ENCODE data around the gene FAM135A.
"Not testable (repeated sequence)": the region's sequence is repeated elsewhere in the genome, so short reads cannot be mapped to it uniquely, and the experiment has no call there.

The FAM135A gene

DNA sequence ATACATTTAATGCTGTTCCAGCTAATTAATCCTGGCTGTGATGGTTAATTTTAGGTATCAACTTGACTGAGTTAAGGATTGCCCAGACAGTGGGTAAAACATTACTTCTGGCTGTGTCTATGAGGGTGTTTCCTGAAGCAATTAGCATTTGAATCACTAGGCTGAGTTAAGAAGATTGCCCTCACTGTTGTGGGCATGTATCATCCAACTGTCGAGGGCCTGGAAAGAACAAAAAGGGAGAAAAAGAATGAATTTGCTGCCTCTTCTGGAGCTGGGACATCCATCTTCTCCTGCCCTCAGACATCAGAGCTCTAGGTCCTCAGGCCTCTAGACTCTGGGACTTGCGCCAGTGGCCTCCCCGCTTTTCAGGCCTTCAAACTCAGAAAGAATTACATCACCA, 187.7 kb downstream of the FAM135A start:
- no peak overlapping the region for H3K4me3 ChIP-seq (ENCODE audit: low read depth, low read length)
- ChIA-PET CTCF (interaction anchor here (1.4 kb wide), 1 partner anchor 10 kb away, joined by 3 read pairs; no protein-coding TSS in a partner anchor), POLR2A (no interaction called here)
- no peak for DNase-seq (ENCODE audit: low read depth, low spot score)
- TF ChIP-seq, protein P1, sequence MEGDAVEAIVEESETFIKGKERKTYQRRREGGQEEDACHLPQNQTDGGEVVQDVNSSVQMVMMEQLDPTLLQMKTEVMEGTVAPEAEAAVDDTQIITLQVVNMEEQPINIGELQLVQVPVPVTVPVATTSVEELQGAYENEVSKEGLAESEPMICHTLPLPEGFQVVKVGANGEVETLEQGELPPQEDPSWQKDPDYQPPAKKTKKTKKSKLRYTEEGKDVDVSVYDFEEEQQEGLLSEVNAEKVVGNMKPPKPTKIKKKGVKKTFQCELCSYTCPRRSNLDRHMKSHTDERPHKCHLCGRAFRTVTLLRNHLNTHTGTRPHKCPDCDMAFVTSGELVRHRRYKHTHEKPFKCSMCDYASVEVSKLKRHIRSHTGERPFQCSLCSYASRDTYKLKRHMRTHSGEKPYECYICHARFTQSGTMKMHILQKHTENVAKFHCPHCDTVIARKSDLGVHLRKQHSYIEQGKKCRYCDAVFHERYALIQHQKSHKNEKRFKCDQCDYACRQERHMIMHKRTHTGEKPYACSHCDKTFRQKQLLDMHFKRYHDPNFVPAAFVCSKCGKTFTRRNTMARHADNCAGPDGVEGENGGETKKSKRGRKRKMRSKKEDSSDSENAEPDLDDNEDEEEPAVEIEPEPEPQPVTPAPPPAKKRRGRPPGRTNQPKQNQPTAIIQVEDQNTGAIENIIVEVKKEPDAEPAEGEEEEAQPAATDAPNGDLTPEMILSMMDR (IDR thresholded peaks at IDR 0.05; ENCODE audit: insufficient read depth, low read length, missing control alignments) = no peak

DNA sequence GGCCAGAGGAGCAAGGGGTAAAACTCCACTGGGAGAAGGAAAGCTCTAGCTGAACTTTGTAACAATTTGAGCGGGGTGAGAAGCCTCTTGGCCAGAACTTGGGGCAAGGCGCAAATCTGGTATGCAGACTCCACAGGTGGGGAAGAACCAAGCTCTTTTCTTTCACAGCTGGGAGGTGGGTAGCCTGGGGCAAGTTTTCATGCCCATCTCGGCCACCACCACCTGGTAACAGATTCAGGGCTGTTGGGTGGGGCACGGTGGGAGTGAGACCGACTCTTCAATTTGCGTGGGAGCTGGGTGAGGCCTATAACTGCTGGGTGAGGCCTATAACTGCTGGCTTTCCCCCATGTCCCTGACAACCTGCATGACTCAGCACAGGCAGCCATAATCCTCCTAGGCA, 190.9 kb downstream of the FAM135A start:
- H3K4me3 ChIP-seq (ENCODE audit: low read depth, low read length) = no peak overlapping the region
- TF ChIP-seq, protein P1 (IDR thresholded peaks at IDR 0.05; ENCODE audit: insufficient read depth, low read length, missing control alignments) = no peak
- DNase-seq (ENCODE audit: low read depth, low spot score) = no peak
- ChIA-PET POLR2A (no interaction called here), CTCF (no interaction called here)

DNA sequence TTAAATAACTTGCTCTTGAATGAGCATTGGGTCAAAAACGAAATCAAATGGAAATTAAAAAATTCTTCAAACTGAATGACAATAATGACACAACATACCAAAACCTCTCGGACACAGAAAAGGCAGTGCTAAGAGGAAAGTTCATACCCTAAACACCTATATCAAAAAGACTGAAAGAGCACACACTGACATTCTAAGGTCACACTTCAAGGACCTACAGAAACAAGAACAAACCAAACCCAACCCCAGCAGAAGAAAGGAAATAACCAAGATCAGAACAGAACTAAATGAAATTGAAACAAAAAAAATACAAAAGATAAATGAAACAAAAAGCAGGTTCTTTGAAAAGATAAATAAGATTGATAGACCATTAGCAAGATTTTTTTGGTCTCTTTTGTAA, 194.1 kb downstream of the FAM135A start:
- DNase-seq (ENCODE audit: low read depth, low spot score); H3K4me3 ChIP-seq (ENCODE audit: low read depth, low read length); POLR2A ChIA-PET; CTCF ChIA-PET: not testable (repeated sequence)

DNA sequence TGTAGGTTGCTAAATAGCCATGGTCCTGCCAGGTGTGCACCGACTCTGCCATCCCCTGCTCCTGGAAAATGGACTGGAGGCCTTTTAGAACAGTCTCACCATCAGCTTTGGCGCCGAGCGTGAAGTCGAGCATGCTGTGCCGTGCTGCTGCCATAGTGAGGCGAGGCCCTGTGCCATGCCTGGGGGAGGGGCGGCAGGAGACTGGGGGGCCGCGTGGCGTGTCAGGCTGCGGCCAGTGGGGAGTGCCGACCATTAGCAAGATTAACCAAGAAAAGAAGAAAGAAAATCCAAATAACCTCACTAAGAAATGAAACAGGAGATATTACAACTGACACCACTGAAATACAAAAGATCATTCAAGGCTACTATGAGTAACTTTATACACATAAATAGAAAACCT, 195.9 kb downstream of the FAM135A start:
- POLR2A ChIA-PET; DNase-seq (ENCODE audit: low read depth, low spot score); CTCF ChIA-PET: not testable (repeated sequence)

More for the DNA sequence above, 195.9 kb downstream of the FAM135A start:
- not testable (repeated sequence) for H3K4me3 ChIP-seq (ENCODE audit: low read depth, low read length)

Data from AG04449 (cell line).